Hematopoietic multipotent progenitor cell treated with erythropoietin and hydrocortisone succinate and interleukin-3 and kit ligand, for 17 days (in vitro differentiated cells): ENCODE data around the gene SLC2A11.

Experiments
- DNase-seq: peaks from one replicate; pipeline ENCODE4 v3.0.0-alpha.2; 2015; ENCODE audit warnings: low spot score

The SLC2A11 gene

GRCh38 chr22:23832226-23833016 lies 25.3 kb upstream of the SLC2A11 start:
- no peak for DNase-seq

- no peak for DNase-seq
Observed at GRCh38 chr22:23833017-23833751, 24.5 kb upstream of the SLC2A11 start.

GRCh38 chr22:23833911-23834317 lies 23.8 kb upstream of the SLC2A11 start:
- no peak for DNase-seq

- DNase-seq, result no peak
Observed at GRCh38 chr22:23834406-23834792, 23.3 kb upstream of the SLC2A11 start.

- no peak for DNase-seq
Observed at GRCh38 chr22:23834793-23835483, 22.7 kb upstream of the SLC2A11 start.

- DNase-seq, result no peak
Observed at GRCh38 chr22:23835484-23836144, 22.1 kb upstream of the SLC2A11 start.

GRCh38 chr22:23836281-23836680 lies 21.4 kb upstream of the SLC2A11 start:
- DNase-seq, result no peak

GRCh38 chr22:23836692-23837495 lies 20.8 kb upstream of the SLC2A11 start:
- no peak for DNase-seq

- no peak for DNase-seq
Observed at GRCh38 chr22:23837496-23837859, 20.2 kb upstream of the SLC2A11 start.

GRCh38 chr22:23837911-23838680 lies 19.6 kb upstream of the SLC2A11 start:
- DNase-seq, result no peak

GRCh38 chr22:23838681-23839468 lies 18.8 kb upstream of the SLC2A11 start, which contains the start of gene DERL3:
Gene DERL3 (minus strand): TSS chr22:23839006. CDS start chr22:23838987, 19 bp downstream.
- peak; percentile 86 for DNase-seq

- DNase-seq, result no peak
Observed at GRCh38 chr22:23840026-23840425, 17.6 kb upstream of the SLC2A11 start.

GRCh38 chr22:23841292-23841691 lies 16.4 kb upstream of the SLC2A11 start:
- DNase-seq, result no peak

- DNase-seq, result no peak
Observed at GRCh38 chr22:23841736-23842445, 15.8 kb upstream of the SLC2A11 start.

GRCh38 chr22:23842599-23842998 lies 15.1 kb upstream of the SLC2A11 start:
- DNase-seq, result no peak

GRCh38 chr22:23844739-23845202 lies 12.9 kb upstream of the SLC2A11 start:
- DNase-seq, result no peak

- DNase-seq, result no peak
Observed at GRCh38 chr22:23845265-23846080, 12.2 kb upstream of the SLC2A11 start.

GRCh38 chr22:23846081-23846469 lies 11.6 kb upstream of the SLC2A11 start:
- DNase-seq, result no peak
